ENCODE data around the gene FAM169A. TPM values are rescaled to one million over a fixed set of nuclear protein-coding genes. Genes with fewer than 3 reads are reported as not detected.
A peak's percentile ranks its signal among the peaks of the same experiment; 100 is the strongest.

Gene FAM169A
- total and polyA plus RNA-seq, 2 of the 4 experiments (the other 2 are of a cell fraction): under 0.01 TPM; not detected in 1

DNA sequence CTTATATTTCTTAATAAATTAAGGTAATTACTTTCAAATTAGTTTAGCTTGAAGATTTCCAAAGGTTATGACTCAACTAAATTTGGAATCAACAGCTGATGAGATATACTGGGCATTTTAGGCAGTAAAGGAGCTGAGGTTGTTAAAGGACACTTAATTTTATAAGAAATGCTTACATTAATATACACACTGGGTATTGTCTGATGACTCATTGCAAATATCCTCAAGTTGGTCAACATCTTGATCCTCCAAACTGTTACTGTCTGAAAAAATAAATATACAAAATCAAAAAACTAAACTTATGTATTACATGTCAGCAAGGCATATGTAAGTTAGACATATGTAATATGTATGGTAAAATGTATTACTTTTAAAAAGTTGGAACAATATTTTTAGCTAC, 102.7 kb downstream of the FAM169A start:
- ATAC-seq (ENCODE audit: low read depth) (no peak), DNase-seq (peak; percentile 1)
- TF ChIP-seq MAFK (IDR thresholded peaks at IDR 0.05; ENCODE audit: low read depth, low read length) (no peak), FOS (IDR thresholded peaks at IDR 0.05; ENCODE audit: low read depth, low read length) (peak; percentile 35; the same call in 1 of the 2 replicates)
- BruUV-seq (replicated peaks): no TSS peak
- dilution Hi-C loops (cut with HindIII; ENCODE audit: low sequenced_read_pairs, unreplicated experiment) (no loop called here), intact Hi-C loops (cut with micrococcal nuclease) (no loop called here), in situ Hi-C loops (cut with MboI; ENCODE audit: low sequenced_read_pairs) (loop anchor here (25.0 kb wide), 1 partner anchor 599 kb away; no protein-coding TSS in a partner anchor)
- no peak overlapping the region for H3K56ac ChIP-seq (ENCODE audit: extremely low read depth, insufficient read depth, low read length)
- H4K20me1 ChIP-seq (ENCODE audit: insufficient read depth, low read length): no peaks in the 10 kb centered on the region
- H2AFZ ChIP-seq (replicated peaks; ENCODE audit: low read length, poor library complexity): no peak overlapping the region
- H2AK9ac ChIP-seq (replicated peaks; ENCODE audit: low read depth, low read length, poor library complexity): no peak overlapping the region
- H3K9me3 ChIP-seq (ENCODE audit: control insufficient read depth, insufficient read depth, low read length): no peaks in the 10 kb centered on the region
- peaks cover 2% of the 10 kb centered on the region; the same call in 1 of the 2 replicates for H3K36me3 ChIP-seq (ENCODE audit: control insufficient read depth, insufficient read depth, low read length)
- H3K4ac ChIP-seq (ENCODE audit: low read depth, low read length): no peak overlapping the region
- no peak overlapping the region for H3K14ac ChIP-seq (replicated peaks; ENCODE audit: low read depth, low read length)
- no peak overlapping the region for H4K91ac ChIP-seq (ENCODE audit: insufficient read depth, low read depth, low read length)
- H4K8ac ChIP-seq (ENCODE audit: low read depth in 2 of 2, low read length in 2 of 2): no peak overlapping the region
- H3K27ac ChIP-seq (ENCODE audit: insufficient read depth, low read length): no peak overlapping the region
- no peaks in the 10 kb centered on the region for H3K9me1 ChIP-seq (ENCODE audit: insufficient read depth, low read length)
- H3K27me3 ChIP-seq (ENCODE audit: control insufficient read depth, insufficient read depth, low read length): no peaks in the 10 kb centered on the region
- H3K23ac ChIP-seq (ENCODE audit: low read depth, low read length): no peak overlapping the region
- H3K9ac ChIP-seq (ENCODE audit: low read depth, low read length): no peak overlapping the region
- H2AK5ac ChIP-seq (ENCODE audit: low read depth, low read length): no peak overlapping the region
- H3K79me1 ChIP-seq (ENCODE audit: low read depth in 1 of 2, low read length in 2 of 2): peaks cover 20 to 47% of the 10 kb centered on the region in 2 experiments
- no peak overlapping the region for H2BK20ac ChIP-seq (ENCODE audit: low read depth, low read length)
- H2BK5ac ChIP-seq (ENCODE audit: low read depth, low read length, poor library complexity, severe bottlenecking): peak overlapping the region; percentile 49
- ChIA-PET CTCF (interaction anchor here (0.7 to 0.9 kb wide), 2 partner anchors 10 to 74 kb away, joined by 3 read pairs; no protein-coding TSS in a partner anchor), POLR2A (ENCODE audit: unreplicated experiment) (no interaction called here)
- peaks cover 7% of the 10 kb centered on the region for H3K4me1 ChIP-seq (ENCODE audit: control insufficient read depth, insufficient read depth, low read length)
- H4K5ac ChIP-seq (ENCODE audit: low read depth, low read length): no peak overlapping the region
- no peak overlapping the region for H2BK120ac ChIP-seq (ENCODE audit: low read depth, low read length)
- no peak overlapping the region for H2BK15ac ChIP-seq (ENCODE audit: low read depth, low read length)
- H3K4me2 ChIP-seq (ENCODE audit: low read depth, low read length): no peak overlapping the region
- H3K18ac ChIP-seq (ENCODE audit: low read depth, low read length): no peak overlapping the region
- no peak overlapping the region for H3K4me3 ChIP-seq (ENCODE audit: insufficient read depth, low read depth, low read length)
